Superior temporal gyrus (tissue), 1 donor: Measurements from ENCODE around the gene SULT1C3.
"Not testable (repeated sequence)": the region's sequence is repeated elsewhere in the genome, so short reads cannot be mapped to it uniquely, and the experiment has no call there.

Experiments used
- DNase-seq: peaks from one replicate; pipeline ENCODE4 v3.0.0-alpha.2; 2016; ENCODE audit errors: extremely low spot score

Gene SULT1C3

DNA sequence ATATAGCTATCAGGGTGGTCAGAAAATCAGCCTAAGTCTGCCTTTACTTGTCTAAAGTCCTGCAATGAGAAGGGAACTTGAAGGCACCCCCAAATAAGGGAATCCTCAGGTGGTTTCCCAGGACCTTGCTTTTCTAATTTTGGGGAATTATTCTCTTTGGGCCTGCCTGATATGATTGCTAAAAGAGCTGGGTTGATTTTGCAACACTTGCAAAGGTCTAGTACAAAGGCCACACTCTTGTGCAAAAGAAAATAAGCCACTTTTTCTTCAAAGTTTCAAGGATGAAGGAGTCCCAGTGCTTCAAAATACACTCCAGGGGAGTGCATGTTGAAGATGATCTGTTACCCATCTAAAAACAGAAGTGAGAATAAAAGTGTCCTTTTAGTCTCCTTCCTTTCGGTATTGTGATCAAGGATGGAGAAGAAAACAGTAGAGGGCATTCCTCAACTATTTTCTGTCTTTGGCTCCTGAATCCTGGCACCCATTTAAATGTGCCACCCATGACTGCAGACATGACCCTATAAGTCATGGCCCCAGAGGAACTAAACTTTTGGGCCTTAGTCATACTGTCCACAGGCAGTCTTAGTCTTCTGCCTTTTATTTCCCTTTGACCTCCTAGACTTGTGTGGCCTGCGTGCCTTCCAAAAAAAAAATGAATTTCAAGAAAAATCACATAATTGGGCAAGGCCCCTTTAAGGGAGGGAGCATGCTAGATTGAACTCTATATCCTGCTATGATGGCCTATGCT is 5.1 kb downstream of the SULT1C3 start:
- DNase-seq = no peak

DNA sequence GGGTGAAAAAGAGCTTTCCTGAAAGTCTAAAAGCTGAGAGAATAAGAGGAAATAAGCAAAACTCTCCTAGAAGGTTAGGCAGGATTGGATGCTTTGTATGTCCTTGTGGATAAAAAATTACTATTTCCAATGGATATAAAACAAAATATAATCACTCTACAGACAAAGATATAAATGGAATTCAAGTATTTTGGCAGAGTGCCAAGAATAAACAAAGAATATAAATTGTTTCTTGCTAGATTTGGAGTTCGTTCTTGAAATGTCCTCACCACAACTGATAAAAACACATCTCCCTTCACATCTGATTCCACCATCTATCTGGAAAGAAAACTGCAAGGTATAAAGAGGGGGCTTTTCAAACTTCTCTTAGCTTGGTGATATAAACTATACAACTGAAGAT is 13.3 kb downstream of the SULT1C3 start:
- no peak for DNase-seq

GRCh38 chr2:108257757-108258331 is 18.1 kb downstream of the SULT1C3 start:
- no peak for DNase-seq

DNA sequence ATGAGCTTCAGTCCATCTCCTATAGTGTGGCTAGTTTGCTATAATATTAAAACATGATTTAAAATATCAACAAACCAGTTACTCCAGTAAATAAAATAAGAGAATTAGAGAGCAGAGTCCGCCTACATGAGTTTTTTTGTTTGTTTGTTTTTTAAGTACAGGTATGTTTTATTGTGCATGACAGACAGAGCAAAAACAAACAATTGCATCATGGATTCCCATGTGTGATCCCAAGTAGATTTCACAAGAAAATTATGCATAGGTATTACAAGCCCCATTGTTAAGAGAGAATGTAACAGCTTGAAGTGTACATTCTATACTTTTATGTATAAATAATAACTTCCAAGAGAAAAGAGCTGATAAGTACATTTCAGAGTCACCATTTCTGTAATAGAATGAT is 21.0 kb downstream of the SULT1C3 start:
- no peak for DNase-seq

DNA sequence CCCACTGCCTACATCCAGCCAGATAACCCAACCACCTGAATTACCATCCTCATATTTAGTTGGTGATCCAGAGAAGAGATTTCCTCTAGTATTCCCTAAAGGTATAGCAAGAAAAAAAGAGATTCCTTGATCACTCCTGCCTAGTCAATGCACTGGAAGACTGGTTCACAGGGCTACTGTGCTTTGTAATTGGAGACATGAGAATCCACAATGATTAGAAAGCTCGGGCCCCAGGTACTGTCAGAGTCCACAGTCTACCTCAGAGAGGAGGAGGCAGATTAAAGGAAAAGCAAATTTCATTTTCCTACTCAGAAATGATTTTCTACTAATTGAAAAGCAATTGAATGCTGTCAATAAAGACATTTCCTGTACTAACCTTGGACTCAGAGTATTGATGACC is 22.3 kb downstream of the SULT1C3 start:
- DNase-seq = no peak

DNA sequence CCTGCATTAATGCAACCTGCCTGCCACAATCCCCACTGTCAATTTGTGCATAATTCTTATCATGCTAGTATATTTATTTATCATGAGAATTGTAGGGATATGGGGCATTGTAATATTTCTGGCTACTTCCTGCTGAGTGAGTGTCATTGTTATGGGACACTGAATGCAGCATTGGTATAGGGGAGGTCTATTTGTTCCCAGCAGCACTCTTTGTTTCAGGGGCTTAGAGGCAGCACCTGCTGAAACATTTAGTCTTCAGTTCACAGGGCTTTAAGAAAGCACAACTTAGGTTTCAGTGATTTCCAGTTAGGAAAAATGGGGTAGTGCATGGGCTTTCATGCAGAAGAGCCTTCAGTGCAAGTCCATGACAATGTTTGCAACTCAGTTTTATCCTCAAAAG is 23.6 kb downstream of the SULT1C3 start:
- DNase-seq = no peak

- DNase-seq = no peak
Observed at GRCh38 chr2:108266218-108266617, 26.4 kb downstream of the SULT1C3 start.

- peak; percentile 13 for DNase-seq
Observed at GRCh38 chr2:108267101-108267500, 27.3 kb downstream of the SULT1C3 start.

DNA sequence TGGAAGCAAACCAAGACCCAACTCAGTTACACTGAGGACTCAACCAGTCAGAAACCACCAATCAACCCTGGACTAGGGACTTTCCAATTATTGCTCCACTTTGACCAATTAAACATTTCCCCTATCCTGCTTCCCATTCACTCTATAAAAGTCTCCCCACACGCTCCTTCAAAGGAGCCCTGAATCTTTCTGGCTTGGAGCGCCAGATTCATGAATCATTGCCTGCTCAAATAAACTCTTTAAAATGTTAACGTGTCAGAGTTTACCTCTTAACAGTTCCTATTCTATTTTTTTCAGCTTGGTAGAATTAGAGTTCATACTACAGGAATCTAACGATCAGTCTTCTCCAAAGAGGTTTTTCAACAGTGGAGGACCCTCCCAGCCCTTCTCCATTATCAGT is 28.2 kb downstream of the SULT1C3 start:
- no peak for DNase-seq

- no peak for DNase-seq
Observed at GRCh38 chr2:108270346-108270745, 30.6 kb downstream of the SULT1C3 start.

DNA sequence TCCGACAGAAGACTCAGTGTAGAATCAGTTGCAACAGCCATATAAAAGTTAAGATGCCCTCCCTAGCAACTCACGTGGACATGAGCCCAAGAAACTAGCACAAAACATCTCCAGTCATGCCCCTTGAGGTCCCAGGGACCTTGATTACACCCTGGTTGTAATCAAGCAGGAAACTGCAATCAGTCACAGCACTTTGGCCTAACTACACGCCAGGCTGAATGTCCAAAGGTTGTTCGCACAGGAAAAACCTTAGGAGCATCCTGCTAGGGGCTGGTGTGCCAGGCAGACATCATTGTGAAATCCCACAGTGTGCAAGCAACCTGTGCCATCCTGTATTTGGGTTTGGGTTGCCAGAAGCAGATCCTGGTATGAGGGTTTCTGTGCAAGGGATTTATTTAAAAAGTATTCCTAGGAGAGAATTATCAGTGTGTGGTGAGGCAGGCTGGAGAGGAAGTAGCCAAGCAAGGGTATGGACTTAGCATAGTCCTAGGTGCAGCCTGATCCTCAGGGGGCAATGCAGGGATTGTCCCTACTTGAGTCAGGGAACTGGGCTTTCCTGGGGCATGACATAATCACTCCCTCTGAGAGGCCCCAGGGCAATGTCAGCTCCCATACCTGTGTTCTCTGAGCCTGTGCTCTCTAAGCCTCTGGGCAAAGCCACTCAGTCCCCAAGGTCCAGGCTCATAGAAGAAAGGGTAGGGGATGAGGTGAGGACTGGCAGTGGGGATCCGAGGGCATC is 31.2 kb downstream of the SULT1C3 start:
- no peak for DNase-seq

GRCh38 chr2:108271691-108272253 is 32.0 kb downstream of the SULT1C3 start:
- no peak for DNase-seq

GRCh38 chr2:108278631-108279030 is 38.9 kb downstream of the SULT1C3 start:
- DNase-seq = no peak

GRCh38 chr2:108279468-108279867 is 39.7 kb downstream of the SULT1C3 start:
- DNase-seq = no peak

- DNase-seq = no peak
Observed at GRCh38 chr2:108280466-108280865, 40.7 kb downstream of the SULT1C3 start.

- DNase-seq = not testable (repeated sequence)
Observed at GRCh38 chr2:108284566-108284965, 44.8 kb downstream of the SULT1C3 start.

GRCh38 chr2:108285616-108286015 is 45.8 kb downstream of the SULT1C3 start:
- no peak for DNase-seq

- no peak for DNase-seq
Observed at GRCh38 chr2:108287169-108287568, 47.4 kb downstream of the SULT1C3 start.

GRCh38 chr2:108288534-108289106 is 48.9 kb downstream of the SULT1C3 start, which contains the start of gene SULT1C2:
Gene SULT1C2, plus strand, starts transcription at chr2:108288895. Its CDS starts 4,773 bp downstream, at chr2:108293668.
- no peak for DNase-seq

DNA sequence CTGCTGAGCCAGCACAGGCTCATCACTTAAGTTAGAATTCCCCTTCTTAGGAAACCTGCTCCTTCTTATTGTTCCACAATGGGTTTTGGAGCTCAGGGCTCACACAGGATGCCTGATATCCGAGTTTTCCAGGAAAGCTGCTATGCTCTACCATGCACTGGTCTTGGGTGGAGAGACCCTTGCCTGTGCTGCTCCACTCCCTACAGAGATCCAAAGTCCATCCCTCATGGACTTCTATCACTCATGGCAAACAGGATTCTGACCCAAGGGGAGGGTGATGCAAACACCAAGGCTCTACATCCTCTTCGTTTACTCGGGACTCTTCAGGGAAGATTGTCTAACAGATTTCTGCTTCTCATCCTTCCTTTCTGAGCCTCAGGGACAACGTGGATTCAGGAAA is 54.1 kb downstream of the SULT1C3 start:
- DNase-seq = no peak

- no peak for DNase-seq
Observed at GRCh38 chr2:108297436-108298141, 57.8 kb downstream of the SULT1C3 start.

DNA sequence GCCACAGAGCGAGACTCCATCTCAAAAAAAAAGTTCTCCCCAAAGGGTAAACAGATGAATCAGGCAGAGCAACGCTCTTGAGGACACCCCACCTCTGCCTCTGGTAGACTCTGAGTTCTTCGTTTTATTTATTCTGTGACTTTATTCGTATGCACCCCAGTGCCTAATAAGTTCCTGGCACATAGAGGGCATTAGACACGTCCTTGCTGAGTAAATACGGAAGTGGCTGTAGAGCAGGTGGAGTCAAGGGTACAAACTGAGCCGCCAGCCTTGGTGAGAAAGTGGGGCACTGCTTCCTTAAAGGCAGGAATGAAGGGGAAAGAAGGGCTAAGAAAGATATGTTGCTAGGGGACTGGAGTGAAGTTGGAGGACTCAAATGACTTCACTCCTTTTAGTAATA is 61.8 kb downstream of the SULT1C3 start:
- DNase-seq = no peak
